ENCODE data around the gene HTR3B.

HTR3B gene

GRCh38 chr11:113956986-113957385, 52.4 kb downstream of the HTR3B start:
- no peak for TF ChIP-seq CTCF (IDR thresholded peaks at IDR 0.05; ENCODE audit: insufficient read depth, low read length, missing control alignments)
- H3K4me3 ChIP-seq (ENCODE audit: low read depth, low read length), result no peak overlapping the region
- ChIA-PET POLR2A (no interaction called here), CTCF (no interaction called here)
- no peak for DNase-seq (ENCODE audit: low read depth, low spot score)

- CTCF ChIA-PET, result no interaction called here
- POLR2A ChIA-PET, result no interaction called here
- DNase-seq (ENCODE audit: low read depth, low spot score), result no peak
- no peak overlapping the region for H3K4me3 ChIP-seq (ENCODE audit: low read depth, low read length)
- TF ChIP-seq CTCF (IDR thresholded peaks at IDR 0.05; ENCODE audit: insufficient read depth, low read length, missing control alignments), result no peak
Observed at GRCh38 chr11:113960702-113961330, 56.2 kb downstream of the HTR3B start.

GRCh38 chr11:113967361-113967760, 62.8 kb downstream of the HTR3B start:
- no peak overlapping the region for H3K4me3 ChIP-seq (ENCODE audit: low read depth, low read length)
- no peak for TF ChIP-seq CTCF (IDR thresholded peaks at IDR 0.05; ENCODE audit: insufficient read depth, low read length, missing control alignments)
- POLR2A ChIA-PET, result no interaction called here
- no peak for DNase-seq (ENCODE audit: low read depth, low spot score)
- CTCF ChIA-PET, result no interaction called here

GRCh38 chr11:113971506-113972195, 67.1 kb downstream of the HTR3B start:
- TF ChIP-seq CTCF (IDR thresholded peaks at IDR 0.05; ENCODE audit: insufficient read depth, low read length, missing control alignments), result no peak
- no peak overlapping the region for H3K4me3 ChIP-seq (ENCODE audit: low read depth, low read length)
- CTCF ChIA-PET, result no interaction called here
- POLR2A ChIA-PET, result no interaction called here
- no peak for DNase-seq (ENCODE audit: low read depth, low spot score)

GRCh38 chr11:113974741-113975470, 70.3 kb downstream of the HTR3B start, which contains the start of gene HTR3A:
TSS of gene HTR3A (plus strand) at chr11:113975108. CDS start at chr11:113975326, 218 bp downstream.
- no peak for TF ChIP-seq CTCF (IDR thresholded peaks at IDR 0.05; ENCODE audit: insufficient read depth, low read length, missing control alignments)
- ChIA-PET CTCF (interaction anchor here (1.2 kb wide), 1 partner anchor 287 kb away, joined by 6 read pairs; no protein-coding TSS in a partner anchor), POLR2A (no interaction called here)
- no peak within 1 kb of the TSS for H3K4me3 ChIP-seq (ENCODE audit: low read depth, low read length)
- DNase-seq (ENCODE audit: low read depth, low spot score), result no peak

GRCh38 chr11:113977071-113977490, 72.5 kb downstream of the HTR3B start:
- no peak for DNase-seq (ENCODE audit: low read depth, low spot score)
- CTCF ChIA-PET, result interaction anchor here (0.9 kb wide), 1 partner anchor 9 kb away, joined by 3 read pairs; no protein-coding TSS in a partner anchor
- no peak for TF ChIP-seq CTCF (IDR thresholded peaks at IDR 0.05; ENCODE audit: insufficient read depth, low read length, missing control alignments)
- no peak overlapping the region for H3K4me3 ChIP-seq (ENCODE audit: low read depth, low read length)
- POLR2A ChIA-PET, result no interaction called here

Data from AG04449 (cell line).